Naive thymus-derived CD8-positive, alpha-beta T cell (primary cell): ENCODE measurements around the gene RAET1E. TPM values are rescaled to one million over a fixed set of nuclear protein-coding genes. Genes with fewer than 3 reads are reported as not detected.
A peak's percentile ranks its signal among the peaks of the same experiment; 100 is the strongest.
"Not testable (repeated sequence)": the region's sequence is repeated elsewhere in the genome, so short reads cannot be mapped to it uniquely, and the experiment has no call there.

Experiments used
- ATAC-seq, 2 donors: fragments of 150-1000 bp; cut with Tn5 transposase in 1 of 2; sonication (Bioruptor Pico), chemical (Tn5 transposase) in 1 of 2; 1 replicate in 1 of 2; 2 replicates in 1 of 2; pipeline ENCODE4 v1.10.0; 2021; ENCODE audit warnings: mild to moderate bottlenecking in 2 of 2, moderate library complexity in 2 of 2
- POLR2A ChIA-PET: fragments of 350-600 bp; sonication (Branson Sonifier 250); formaldehyde crosslinking; loops from one replicate; lab custom pipeline; 2021; ENCODE audit warnings: antibody characterized with exemption; lab: Charles Lee
- DNase-seq, 10 donors: peaks; one replicate each; pipeline versions ENCODE4 v3.0.0 to v3.0.0-alpha.2; 2020 to 2022
- H3K27ac Mint-ChIP-seq, 10 donors: one replicate each; pipeline ENCODE4 v1.8.0; 2020 to 2022; ENCODE audit warnings: mild to moderate bottlenecking in 10 of 10, mixed read lengths in 10 of 10, moderate library complexity in 4 of 10, inconsistent platforms in 1 of 10
- H3K27me3 Mint-ChIP-seq, 5 donors: one replicate each; pipeline ENCODE4 v1.8.0; 2021 to 2022; ENCODE audit warnings: mixed read lengths in 5 of 5
- H3K36me3 Mint-ChIP-seq, 3 donors: one replicate each; pipeline ENCODE4 v1.8.0; 2020 to 2022; ENCODE audit warnings: mixed read lengths in 3 of 3, mild to moderate bottlenecking in 2 of 3, inconsistent platforms in 1 of 3
- H3K4me1 Mint-ChIP-seq, 4 donors: one replicate each; pipeline ENCODE4 v1.8.0; 2021 to 2022; ENCODE audit warnings: mixed read lengths in 4 of 4
- H3K4me3 Mint-ChIP-seq, 10 donors: one replicate each; pipeline ENCODE4 v1.8.0; 2020 to 2022; ENCODE audit warnings: mild to moderate bottlenecking in 10 of 10, mixed read lengths in 10 of 10, moderate library complexity in 6 of 10, inconsistent platforms in 1 of 10
- H3K9me3 Mint-ChIP-seq, 9 donors: one replicate each; pipeline ENCODE4 v1.8.0; 2020 to 2022; ENCODE audit warnings: mixed read lengths in 9 of 9, mild to moderate bottlenecking in 3 of 9, inconsistent platforms in 1 of 9, moderate library complexity in 1 of 9
- polyA plus RNA-seq, 3 donors: library from polyadenylated mRNA; unstranded; fragments of 300-500 nt; fragmentation: Illumina TruSeq; gene quantifications; one replicate each; pipeline ENCODE4 v1.2.3, GENCODE V29; 2021
- total RNA-seq, 8 experiments: library from RNA in 2 of 8; stranded (reverse) in 2 of 8; gene quantifications; one replicate each; pipeline ENCODE4 v1.2.3 and lab custom pipeline; 2021 to 2026

The RAET1E gene
- total RNA-seq, result not detected
- not detected for polyA plus RNA-seq
- total RNA-seq (lab: John Stamatoyannopoulos, UW), result 0 to 0.49 (median 0) reads per million in 6 experiments

- POLR2A ChIA-PET, result no interaction called here
- H3K9me3 Mint-ChIP-seq, result no peaks in the 10 kb centered on the region
- no peak within 1 kb of the TSS for H3K4me3 Mint-ChIP-seq
- no peak for DNase-seq
- peak within 1 kb of the TSS in 2 of 10 donors; percentile 71 to 80 for H3K27ac Mint-ChIP-seq
- H3K27me3 Mint-ChIP-seq, result peaks cover 0 to 20% (median 8%) of the 10 kb centered on the region in 5 donors
- no peaks in the 10 kb centered on the region for H3K36me3 Mint-ChIP-seq
- peaks cover 9 to 15% (median 11%) of the 10 kb centered on the region in 4 donors for H3K4me1 Mint-ChIP-seq
- ATAC-seq, result no peak
Measured at GRCh38 chr6:149897855-149898744, at the start of gene RAET1E. Gene RAET1E (minus strand): TSS chr6:149898113. CDS start chr6:149890901, 7,212 bp downstream.

- H3K4me3 Mint-ChIP-seq, H3K27ac Mint-ChIP-seq, H3K4me1 Mint-ChIP-seq, POLR2A ChIA-PET, H3K9me3 Mint-ChIP-seq, H3K36me3 Mint-ChIP-seq, DNase-seq, ATAC-seq: not testable (repeated sequence)
- H3K27me3 Mint-ChIP-seq, result peaks cover 27 to 46% (median 44%) of the 10 kb centered on the region in 5 donors
Measured at GRCh38 chr6:149947533-149947932, 49.6 kb upstream of the RAET1E start.

GRCh38 chr6:149946631-149947030 lies 48.7 kb upstream of the RAET1E start:
- H3K9me3 Mint-ChIP-seq, H3K36me3 Mint-ChIP-seq, H3K4me3 Mint-ChIP-seq, ATAC-seq, POLR2A ChIA-PET, H3K27ac Mint-ChIP-seq, DNase-seq: not testable (repeated sequence)
- peaks cover 23 to 40% (median 35%) of the 10 kb centered on the region in 5 donors for H3K27me3 Mint-ChIP-seq
- H3K4me1 Mint-ChIP-seq, result peaks cover 4 to 11% (median 9%) of the 10 kb centered on the region in 4 donors

GRCh38 chr6:149945276-149945675 lies 47.4 kb upstream of the RAET1E start:
- ATAC-seq, DNase-seq, H3K36me3 Mint-ChIP-seq, POLR2A ChIA-PET, H3K4me3 Mint-ChIP-seq, H3K9me3 Mint-ChIP-seq: not testable (repeated sequence)
- H3K4me1 Mint-ChIP-seq, result peaks cover 7 to 19% (median 17%) of the 10 kb centered on the region in 4 donors
- H3K27ac Mint-ChIP-seq, result peak overlapping the region in 1 of 10 donors; percentile 34
- peaks cover 20 to 34% (median 26%) of the 10 kb centered on the region in 5 donors for H3K27me3 Mint-ChIP-seq

- peaks cover 21 to 37% (median 34%) of the 10 kb centered on the region in 5 donors for H3K27me3 Mint-ChIP-seq
- H3K36me3 Mint-ChIP-seq, DNase-seq, H3K9me3 Mint-ChIP-seq, POLR2A ChIA-PET, ATAC-seq: not testable (repeated sequence)
- peak overlapping the region in 6 of 10 donors; percentile 36 to 98 (median 62) for H3K27ac Mint-ChIP-seq
- peaks cover 13 to 33% (median 32%) of the 10 kb centered on the region in 4 donors for H3K4me1 Mint-ChIP-seq
- peak overlapping the region; percentile 19 to 98 (median 93) for H3K4me3 Mint-ChIP-seq
Measured at GRCh38 chr6:149943321-149943720, 45.4 kb upstream of the RAET1E start.

GRCh38 chr6:149942461-149942829 lies 44.5 kb upstream of the RAET1E start:
- Mint-ChIP-seq H3K4me3 (peak overlapping the region; percentile 73 to 98 (median 96)), H3K9me3 (peaks cover 0 to 2% (median 0%) of the 10 kb centered on the region in 9 donors), H3K4me1 (peaks cover 15 to 40% (median 39%) of the 10 kb centered on the region in 4 donors), H3K36me3 (peaks cover 0 to 6% (median 1%) of the 10 kb centered on the region in 3 donors), H3K27me3 (peaks cover 20 to 38% (median 31%) of the 10 kb centered on the region in 5 donors), H3K27ac (peak overlapping the region in 7 of 10 donors; percentile 40 to 98 (median 87))
- DNase-seq, result no peak
- peak in 1 of 2 donors; percentile 2 for ATAC-seq
- POLR2A ChIA-PET, result no interaction called here

- Mint-ChIP-seq H3K4me3 (peak within 1 kb of the TSS; percentile 88 to 98 (median 97)), H3K9me3 (peaks cover 0 to 2% (median 0%) of the 10 kb centered on the region in 9 donors), H3K4me1 (peaks cover 15 to 40% (median 39%) of the 10 kb centered on the region in 4 donors), H3K36me3 (peaks cover 0 to 6% (median 1%) of the 10 kb centered on the region in 3 donors), H3K27ac (peak within 1 kb of the TSS; percentile 71 to 98 (median 92)), H3K27me3 (peaks cover 26 to 44% (median 36%) of the 10 kb centered on the region in 5 donors)
- POLR2A ChIA-PET, result no interaction called here
- DNase-seq (peak; percentile 79 to 93 (median 90)), ATAC-seq (peak; percentile 87 to 89)
Measured at GRCh38 chr6:149941583-149942460, 43.9 kb upstream of the RAET1E start, which contains the start of gene ULBP2. Gene ULBP2 (plus strand): TSS chr6:149942014. CDS start chr6:149942073, 59 bp downstream.

GRCh38 chr6:149940672-149940982 lies 42.7 kb upstream of the RAET1E start:
- Mint-ChIP-seq H3K9me3 (peaks cover 0 to 2% (median 0%) of the 10 kb centered on the region in 9 donors), H3K36me3 (peaks cover 0 to 6% (median 1%) of the 10 kb centered on the region in 3 donors), H3K27me3 (peaks cover 34 to 54% (median 45%) of the 10 kb centered on the region in 5 donors), H3K27ac (peak overlapping the region in 8 of 10 donors; percentile 7 to 65 (median 56)), H3K4me1 (peaks cover 15 to 40% (median 39%) of the 10 kb centered on the region in 4 donors), H3K4me3 (peak overlapping the region; percentile 19 to 97 (median 56))
- ATAC-seq (no peak), DNase-seq (no peak)
- POLR2A ChIA-PET, result no interaction called here

- H3K36me3 Mint-ChIP-seq, result peaks cover 0 to 6% (median 1%) of the 10 kb centered on the region in 3 donors
- peaks cover 36 to 58% (median 50%) of the 10 kb centered on the region in 5 donors for H3K27me3 Mint-ChIP-seq
- DNase-seq, result no peak
- POLR2A ChIA-PET, result no interaction called here
- H3K9me3 Mint-ChIP-seq, result peaks cover 0 to 2% (median 0%) of the 10 kb centered on the region in 9 donors
- ATAC-seq, result no peak
- H3K4me1 Mint-ChIP-seq, result peaks cover 15 to 40% (median 39%) of the 10 kb centered on the region in 4 donors
- H3K4me3 Mint-ChIP-seq, result peak overlapping the region; percentile 19 to 97 (median 67)
- H3K27ac Mint-ChIP-seq, result peak overlapping the region in 8 of 10 donors; percentile 7 to 65 (median 56)
Measured at GRCh38 chr6:149939909-149940671, 42.2 kb upstream of the RAET1E start.

GRCh38 chr6:149939356-149939648 lies 41.4 kb upstream of the RAET1E start:
- POLR2A ChIA-PET, result no interaction called here
- Mint-ChIP-seq H3K27ac (peak overlapping the region in 8 of 10 donors; percentile 48 to 95 (median 84)), H3K9me3 (peaks cover 0 to 2% (median 0%) of the 10 kb centered on the region in 9 donors), H3K4me1 (peaks cover 15 to 42% (median 39%) of the 10 kb centered on the region in 4 donors), H3K4me3 (peak overlapping the region; percentile 66 to 90 (median 84)), H3K36me3 (peaks cover 0 to 6% (median 1%) of the 10 kb centered on the region in 3 donors), H3K27me3 (peaks cover 42 to 66% (median 58%) of the 10 kb centered on the region in 5 donors)
- DNase-seq (no peak), ATAC-seq (no peak)

- H3K27ac Mint-ChIP-seq, result peak overlapping the region in 9 of 10 donors; percentile 48 to 95 (median 82)
- POLR2A ChIA-PET, result no interaction called here
- DNase-seq (peak in 7 of 10 donors; percentile 42 to 61 (median 54)), ATAC-seq (peak; percentile 12 to 49)
- H3K4me1 Mint-ChIP-seq, result peaks cover 15 to 44% (median 39%) of the 10 kb centered on the region in 4 donors
- peak overlapping the region; percentile 66 to 90 (median 84) for H3K4me3 Mint-ChIP-seq
- peaks cover 0 to 6% (median 1%) of the 10 kb centered on the region in 3 donors for H3K36me3 Mint-ChIP-seq
- H3K27me3 Mint-ChIP-seq, result peaks cover 46 to 70% (median 61%) of the 10 kb centered on the region in 5 donors
- peaks cover 0 to 2% (median 0%) of the 10 kb centered on the region in 9 donors for H3K9me3 Mint-ChIP-seq
Measured at GRCh38 chr6:149938571-149939355, 40.9 kb upstream of the RAET1E start.
